Left renal pelvis (tissue), 4 donors: Measurements from ENCODE around the gene GDE1. TPM values are rescaled to one million over a fixed set of nuclear protein-coding genes. Genes with fewer than 3 reads are reported as not detected.

ENCODE experiments used
- DNase-seq, 4 donors: peaks; one replicate each; pipeline ENCODE4 v3.0.0-alpha.2; 2013; ENCODE audit warnings: low read depth in 4 of 4, low spot score in 3 of 4
- polyA plus RNA-seq, 4 donors: library from polyadenylated mRNA; unstranded; fragments of 120-200 nt; gene quantifications; one replicate each; pipeline ENCODE4 v1.2.1, GENCODE V29; 2013; ENCODE audit not compliant: insufficient read length in 4 of 4

GDE1 gene
- polyA plus RNA-seq, 4 donors: 50.9 to 83.7 (median 71.8) TPM

- DNase-seq: no peak
Measured at GRCh38 chr16:19497176-19497575, 24.7 kb downstream of the GDE1 start.

DNA sequence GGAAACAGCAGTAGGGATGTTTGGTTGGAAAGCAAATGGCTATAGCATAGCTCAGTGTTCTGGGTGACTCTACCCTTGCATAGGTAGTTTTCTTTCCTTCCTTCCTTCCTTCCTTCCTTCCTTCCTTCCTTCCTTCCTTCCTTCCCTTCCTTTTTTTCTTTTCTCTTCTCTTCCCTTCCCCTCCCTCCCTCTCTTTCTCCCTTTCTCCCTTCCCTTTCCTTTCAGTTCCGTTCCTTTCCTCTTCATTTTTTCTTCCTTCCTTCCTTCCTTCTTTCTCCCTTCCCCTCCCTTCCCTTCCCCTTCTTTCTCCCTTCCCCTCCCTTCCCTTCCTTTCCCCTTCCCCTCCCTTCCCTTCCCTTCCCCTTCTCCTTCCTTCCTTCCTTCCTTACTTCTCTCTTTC is 31.3 kb downstream of the GDE1 start:
- DNase-seq: no peak

- no peak for DNase-seq
Measured at GRCh38 chr16:19488213-19488640, 33.7 kb downstream of the GDE1 start.

DNA sequence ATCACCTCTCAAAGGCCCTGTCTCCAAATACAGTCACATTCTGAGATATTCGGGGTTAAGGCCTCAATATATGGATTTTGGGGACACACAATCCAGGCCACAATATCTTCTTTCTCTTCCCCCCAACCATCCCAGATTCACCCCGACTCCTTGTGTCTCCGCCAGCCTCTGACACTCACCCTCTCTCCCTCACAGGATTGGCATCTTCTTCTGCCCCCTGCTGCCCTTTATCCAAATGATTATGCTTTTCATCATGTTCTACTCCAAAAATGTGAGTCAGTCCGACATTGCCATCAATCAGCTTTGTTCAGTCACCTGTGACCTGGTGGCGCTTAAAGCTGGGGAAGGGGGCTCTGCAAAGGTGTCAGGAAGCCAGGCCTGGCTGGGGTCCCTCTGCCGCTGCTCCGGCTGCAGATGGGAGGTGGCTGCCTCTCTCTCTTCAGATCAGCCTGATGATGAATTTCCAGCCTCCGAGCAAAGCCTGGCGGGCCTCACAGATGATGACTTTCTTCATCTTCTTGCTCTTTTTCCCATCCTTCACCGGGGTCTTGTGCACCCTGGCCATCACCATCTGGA is 35.1 kb downstream of the GDE1 start:
- DNase-seq: no peak

DNA sequence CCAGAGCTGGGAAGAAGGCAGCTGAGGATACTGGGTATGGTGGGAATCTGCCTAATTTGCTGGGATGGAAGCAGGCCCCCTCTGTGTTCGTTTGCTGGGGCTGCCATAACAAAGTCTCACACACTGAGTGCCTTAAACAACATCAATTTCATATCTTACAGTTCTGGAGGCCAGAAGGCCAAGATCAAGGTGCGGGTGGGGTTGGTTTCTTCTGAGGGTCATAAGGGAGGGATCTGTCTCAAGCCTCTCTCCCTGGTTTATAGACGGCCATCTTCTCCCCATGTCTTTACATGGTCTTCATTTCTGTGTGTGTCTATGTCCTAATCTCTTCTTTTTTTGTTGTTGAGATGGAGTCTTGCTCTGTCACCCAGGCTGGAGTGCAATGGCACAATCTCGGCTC is 35.8 kb downstream of the GDE1 start:
- DNase-seq: no peak

DNA sequence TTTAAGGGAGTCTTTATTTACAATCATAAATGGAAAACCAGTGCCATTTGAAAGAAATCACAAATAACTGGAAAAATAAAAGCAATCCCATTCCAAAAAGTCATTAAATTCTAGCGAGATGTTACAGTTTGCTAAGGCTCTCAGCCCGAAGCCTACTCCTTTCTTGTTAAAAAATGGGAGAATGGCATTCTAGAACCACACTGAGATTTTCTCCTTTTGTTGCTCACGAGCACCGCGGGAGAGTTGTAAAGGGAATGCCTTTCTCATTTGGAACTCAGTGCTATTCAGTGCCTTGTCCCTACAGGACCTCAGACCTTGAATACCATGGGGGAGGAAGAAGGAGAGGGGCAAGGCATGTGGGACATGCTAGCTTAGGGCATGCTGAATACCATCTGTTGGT is 36.3 kb downstream of the GDE1 start:
- no peak for DNase-seq

DNA sequence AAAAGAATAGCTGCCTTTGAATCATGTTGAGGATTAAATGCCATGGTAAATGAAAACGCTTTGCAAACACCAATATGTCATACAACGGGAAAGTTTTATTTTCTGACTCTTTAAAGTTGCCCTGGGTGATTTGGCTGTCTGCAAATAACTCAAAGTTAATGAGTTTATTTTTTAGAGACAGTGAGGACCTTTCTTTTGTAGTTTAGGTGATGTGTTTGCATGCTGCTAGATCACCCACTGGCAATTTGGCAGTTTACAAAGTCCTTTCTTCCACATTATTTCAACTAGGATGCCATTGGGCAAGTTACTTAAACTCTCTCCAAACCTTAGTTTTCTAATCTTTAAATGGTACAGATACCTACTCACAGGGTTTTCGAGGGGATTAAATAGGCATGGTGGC is 37.8 kb downstream of the GDE1 start:
- DNase-seq: no peak

- no peak for DNase-seq
Measured at GRCh38 chr16:19482291-19482690, 39.6 kb downstream of the GDE1 start.

- DNase-seq: no peak
Measured at GRCh38 chr16:19481769-19482168, 40.1 kb downstream of the GDE1 start.

DNA sequence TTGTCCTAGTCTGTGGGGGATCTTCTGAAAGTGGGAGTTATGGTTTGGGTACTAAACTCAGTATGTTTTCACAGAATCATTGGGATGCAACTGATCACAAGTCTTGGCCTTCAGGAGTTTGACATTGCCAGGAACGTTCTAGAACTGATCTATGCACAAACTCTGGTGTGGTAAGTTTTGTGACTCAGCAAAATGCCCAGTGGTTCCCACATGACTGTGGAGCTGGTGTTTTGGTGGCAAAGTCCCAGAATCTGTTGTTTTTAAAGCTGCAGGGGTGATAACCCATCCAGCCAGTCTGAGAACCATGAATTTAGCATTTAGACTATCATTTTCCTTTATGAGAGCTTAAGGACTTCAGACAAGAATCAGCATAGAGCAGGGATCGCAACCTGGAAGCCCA is 40.6 kb downstream of the GDE1 start:
- DNase-seq: no peak

GRCh38 chr16:19479302-19479721 is 42.6 kb downstream of the GDE1 start:
- DNase-seq: no peak

GRCh38 chr16:19478505-19478904 is 43.4 kb downstream of the GDE1 start:
- no peak for DNase-seq

- DNase-seq: no peak
Measured at GRCh38 chr16:19474617-19475016, 47.3 kb downstream of the GDE1 start.

GRCh38 chr16:19472482-19472881 is 49.4 kb downstream of the GDE1 start:
- DNase-seq: no peak

DNA sequence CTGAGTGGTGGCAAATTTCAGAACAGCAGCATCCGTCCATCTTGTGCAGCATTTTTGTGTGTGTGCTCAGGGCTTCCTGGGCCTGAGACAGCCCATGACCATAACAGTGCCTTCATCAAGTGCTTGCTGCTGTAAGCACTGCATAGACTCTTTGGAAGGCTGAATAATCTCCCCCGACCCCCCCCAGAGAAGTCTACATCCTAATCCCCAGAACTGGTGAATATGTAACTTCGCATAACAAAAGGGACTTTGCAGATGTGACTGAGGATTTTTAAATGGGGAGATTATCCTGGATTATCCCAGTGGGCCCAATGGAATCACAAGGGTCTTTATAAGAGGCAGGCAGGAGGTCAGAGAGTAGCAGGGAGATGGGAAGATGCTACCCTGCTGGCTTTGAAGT is 53.6 kb downstream of the GDE1 start:
- DNase-seq: no peak

GRCh38 chr16:19463468-19464315 is 58.2 kb downstream of the GDE1 start:
- DNase-seq: no peak

DNA sequence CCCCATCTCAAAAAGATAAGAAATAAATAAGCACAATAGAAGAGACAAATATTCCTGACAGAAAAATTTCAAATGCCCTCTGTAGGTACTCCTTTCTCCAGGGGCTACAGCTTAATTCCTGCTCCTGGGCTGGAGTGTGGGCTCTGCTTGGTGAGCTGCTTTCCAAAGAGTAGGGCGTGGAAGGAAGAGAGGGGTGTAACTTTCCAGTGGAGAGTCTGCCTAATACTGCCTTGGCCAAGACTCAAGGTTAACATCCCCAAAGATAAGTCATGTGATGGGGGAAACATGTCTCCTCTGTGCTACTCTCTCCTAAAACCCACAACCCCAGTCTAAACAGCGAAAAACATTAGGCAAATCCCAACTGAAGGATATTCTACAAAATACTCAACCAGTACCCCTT is 61.5 kb downstream of the GDE1 start:
- no peak for DNase-seq

- DNase-seq: no peak
Measured at GRCh38 chr16:19458722-19459379, 63.0 kb downstream of the GDE1 start.
